ENCODE results near the gene MRPL22.
"Not testable (repeated sequence)": the region's sequence is repeated elsewhere in the genome, so short reads cannot be mapped to it uniquely, and the experiment has no call there.

Gene MRPL22

GRCh38 chr5:154999865-155000264 lies 59.0 kb downstream of the MRPL22 start:
- DNase-seq, result no peak

GRCh38 chr5:155001523-155001922 lies 60.6 kb downstream of the MRPL22 start:
- no peak for DNase-seq

DNA sequence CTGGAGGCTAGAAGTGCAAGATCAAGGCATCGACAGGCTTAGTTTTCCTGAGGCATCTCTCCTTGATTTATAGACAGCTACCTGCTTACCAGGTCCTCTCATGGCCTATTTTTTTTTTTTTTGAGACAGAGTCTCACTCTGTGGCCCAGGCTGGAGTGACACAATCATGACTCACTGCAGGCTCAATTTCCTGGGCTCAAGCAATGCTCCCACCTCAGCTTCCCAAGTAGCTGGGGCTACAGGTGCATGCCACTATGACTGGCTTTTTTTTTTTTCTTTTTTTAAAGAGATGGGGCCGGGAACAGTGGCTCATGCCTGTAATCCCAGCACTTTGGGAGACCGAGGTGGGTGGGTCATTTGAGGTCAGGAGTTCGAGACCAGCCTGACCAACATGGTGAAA lies 61.8 kb downstream of the MRPL22 start:
- not testable (repeated sequence) for DNase-seq

GRCh38 chr5:155004138-155004744 lies 63.4 kb downstream of the MRPL22 start:
- no peak for DNase-seq

DNA sequence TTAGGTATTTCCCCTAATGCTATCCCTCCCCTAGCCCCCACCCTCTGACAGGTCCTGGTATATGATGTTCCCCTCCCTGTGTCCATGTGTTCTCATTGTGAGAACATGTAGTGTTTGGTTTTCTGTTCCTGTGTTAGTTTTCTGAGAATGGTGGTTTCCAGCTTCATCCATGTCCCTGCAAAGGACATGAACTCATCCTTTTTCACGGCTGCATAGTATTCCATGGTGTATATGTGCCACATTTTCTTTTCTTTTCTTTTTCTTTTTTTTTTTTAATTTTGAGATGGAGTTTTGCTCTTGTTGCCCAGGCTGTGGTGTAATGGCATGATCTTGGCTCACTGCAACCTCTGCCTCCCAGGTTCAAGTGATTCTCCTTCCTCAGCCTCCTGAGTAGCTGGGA lies 65.4 kb downstream of the MRPL22 start:
- not testable (repeated sequence) for DNase-seq

GRCh38 chr5:155008669-155009068 lies 67.8 kb downstream of the MRPL22 start:
- no peak for DNase-seq

DNA sequence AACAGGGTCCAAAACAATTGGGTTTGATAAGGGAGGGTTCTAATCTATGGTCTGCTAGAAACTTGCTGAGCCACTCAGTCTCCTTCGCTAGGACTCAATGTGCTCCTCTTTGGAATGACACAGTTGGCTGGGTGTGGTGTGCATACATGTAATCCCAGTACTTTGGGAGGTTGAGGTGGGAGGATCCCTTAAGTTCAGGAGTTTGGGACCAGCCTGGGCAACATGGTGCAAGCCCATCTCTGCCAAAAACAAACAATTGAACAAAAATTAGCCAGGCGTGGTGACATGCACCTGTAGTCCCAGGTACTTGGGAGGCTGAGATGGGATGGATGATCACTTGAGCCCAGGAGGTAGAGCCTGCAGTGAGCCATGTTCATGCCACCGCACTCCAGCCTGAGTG lies 70.0 kb downstream of the MRPL22 start:
- no peak for DNase-seq

DNA sequence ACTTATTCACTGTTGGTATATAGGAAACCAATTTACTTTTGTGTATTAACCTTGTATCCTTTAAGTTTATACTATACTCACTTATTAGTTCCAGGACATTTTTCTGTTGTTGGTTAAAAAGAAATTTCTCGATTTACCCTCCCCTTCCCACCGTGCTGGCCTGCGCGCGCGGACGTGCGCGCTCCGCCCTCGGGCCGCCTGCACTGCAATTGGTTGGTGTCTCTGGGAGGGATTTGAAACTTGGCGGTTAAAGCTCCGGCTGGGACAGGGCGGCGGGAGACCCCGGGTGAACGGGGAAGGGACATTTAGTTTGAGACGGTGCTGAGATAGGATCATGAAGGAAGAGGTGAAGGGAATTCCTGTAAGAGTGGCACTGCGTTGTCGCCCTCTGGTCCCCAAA lies 72.7 kb downstream of the MRPL22 start, which contains the start of gene KIF4B:
TSS of gene KIF4B (plus strand) at position 230 of the 400 bp plus-strand sequence. CDS start at position 335, 105 bp downstream.
- DNase-seq, result no peak

GRCh38 chr5:155015239-155015638 lies 74.4 kb downstream of the MRPL22 start:
- no peak for DNase-seq

DNA sequence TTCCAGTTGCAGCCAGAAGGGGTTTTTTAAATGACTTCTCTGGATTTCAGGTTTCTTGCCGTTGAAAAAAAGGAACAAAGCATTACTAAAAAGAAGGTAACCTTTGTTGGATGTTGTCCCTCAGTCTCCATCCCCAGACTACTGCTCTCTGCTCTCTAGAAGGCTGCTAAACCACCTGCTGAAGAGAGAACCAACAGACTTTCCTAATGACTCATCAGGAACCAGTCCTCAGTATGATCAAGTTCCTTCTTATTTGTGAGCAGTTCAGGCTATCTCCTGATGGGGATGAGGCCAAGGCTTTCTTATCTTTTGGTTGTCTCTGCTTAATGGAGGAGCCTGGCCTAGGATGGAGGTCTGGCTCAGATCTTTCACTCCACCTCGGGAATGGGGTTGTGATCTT lies 76.7 kb downstream of the MRPL22 start:
- no peak for DNase-seq
